EH (cell line): ENCODE data around the gene MMP12.

Source experiments
- DNase-seq: peaks from one replicate; pipeline ENCODE4 v3.0.0-alpha.2; 2015; ENCODE audit warnings: low read depth

MMP12 gene

GRCh38 chr11:102850973-102851745 is 23.6 kb downstream of the MMP12 start:
- DNase-seq, result peak; percentile 95

GRCh38 chr11:102849311-102849710 is 25.5 kb downstream of the MMP12 start:
- DNase-seq, result peak; percentile 85

GRCh38 chr11:102846292-102846691 is 28.5 kb downstream of the MMP12 start:
- DNase-seq, result peak; percentile 36

- peak; percentile 87 for DNase-seq
Measured at GRCh38 chr11:102843489-102843888, 31.3 kb downstream of the MMP12 start, which contains the start of gene MMP3. TSS of gene MMP3 (minus strand) at chr11:102843609. CDS start at chr11:102843546, 63 bp downstream.

- no peak for DNase-seq
Measured at GRCh38 chr11:102842930-102843329, 31.9 kb downstream of the MMP12 start.

GRCh38 chr11:102840018-102840417 is 34.8 kb downstream of the MMP12 start:
- no peak for DNase-seq

GRCh38 chr11:102837646-102838045 is 37.1 kb downstream of the MMP12 start:
- no peak for DNase-seq

- peak; percentile 34 for DNase-seq
Measured at GRCh38 chr11:102837156-102837555, 37.6 kb downstream of the MMP12 start.

GRCh38 chr11:102836290-102836875 is 38.4 kb downstream of the MMP12 start:
- DNase-seq, result peak; percentile 82

GRCh38 chr11:102833731-102834130 is 41.1 kb downstream of the MMP12 start:
- peak; percentile 34 for DNase-seq

GRCh38 chr11:102832612-102833011 is 42.2 kb downstream of the MMP12 start:
- DNase-seq, result no peak

- peak; percentile 77 for DNase-seq
Measured at GRCh38 chr11:102831489-102832440, 43.0 kb downstream of the MMP12 start.

- DNase-seq, result no peak
Measured at GRCh38 chr11:102831128-102831488, 43.7 kb downstream of the MMP12 start.

GRCh38 chr11:102830001-102830727 is 44.6 kb downstream of the MMP12 start:
- DNase-seq, result peak; percentile 50

- DNase-seq, result no peak
Measured at GRCh38 chr11:102829316-102830000, 45.3 kb downstream of the MMP12 start.

- DNase-seq, result no peak
Measured at GRCh38 chr11:102824556-102824955, 50.2 kb downstream of the MMP12 start.

- no peak for DNase-seq
Measured at GRCh38 chr11:102819491-102819890, 55.3 kb downstream of the MMP12 start.

GRCh38 chr11:102813484-102813883 is 61.3 kb downstream of the MMP12 start:
- no peak for DNase-seq
